HFF-Myc (cell line): ENCODE results near the gene PCDHA4.
"Not testable (repeated sequence)": the region's sequence is repeated elsewhere in the genome, so short reads cannot be mapped to it uniquely, and the experiment has no call there.

Experiments used
- DNase-seq: peaks from one replicate; pipeline ENCODE4 v3.0.0-alpha.2; 2011; ENCODE audit warnings: low read depth; ENCODE audit errors: extremely low read depth
- H3K4me3 ChIP-seq: replicated peaks from 2 replicates; pipeline ENCODE4 v1.5.1; 2011; ENCODE audit warnings: low read depth, mild to moderate bottlenecking, control low read depth, low read length
- CTCF ChIP-seq: IDR thresholded peaks from 2 replicates; pipeline ENCODE4 v1.5.1; 2012; ENCODE audit warnings: mild to moderate bottlenecking, low read depth, low read length, control low read depth; ENCODE audit errors: missing control alignments

Gene PCDHA4

GRCh38 chr5:140806834-140807775 is at the start of gene PCDHA4:
Gene PCDHA4 (plus strand): TSS chr5:140807068.
- peak; percentile 48 for TF ChIP-seq CTCF
- no peak for DNase-seq
- no peak within 1 kb of the TSS for H3K4me3 ChIP-seq

GRCh38 chr5:140764177-140764973 is 42.5 kb upstream of the PCDHA4 start:
- no peak for TF ChIP-seq CTCF
- no peak overlapping the region for H3K4me3 ChIP-seq
- no peak for DNase-seq

GRCh38 chr5:140767444-140767843 is 39.4 kb upstream of the PCDHA4 start:
- no peak for DNase-seq
- no peak for TF ChIP-seq CTCF
- no peak overlapping the region for H3K4me3 ChIP-seq

GRCh38 chr5:140780512-140780911 is 26.4 kb upstream of the PCDHA4 start:
- no peak for TF ChIP-seq CTCF
- no peak overlapping the region for H3K4me3 ChIP-seq
- no peak for DNase-seq

GRCh38 chr5:140785905-140786686 is 20.8 kb upstream of the PCDHA4 start, which contains the start of gene PCDHA1:
Gene PCDHA1 (plus strand): TSS chr5:140786140.
- DNase-seq: no peak
- no peak within 1 kb of the TSS for H3K4me3 ChIP-seq
- peak; percentile 4 for TF ChIP-seq CTCF

- DNase-seq, H3K4me3 ChIP-seq: not testable (repeated sequence)
Observed at GRCh38 chr5:140787422-140787821, 19.4 kb upstream of the PCDHA4 start.

GRCh38 chr5:140787849-140788504 is 18.9 kb upstream of the PCDHA4 start:
- not testable (repeated sequence) for H3K4me3 ChIP-seq, DNase-seq
